ENCODE results near the gene PAX2.

Gene PAX2

DNA sequence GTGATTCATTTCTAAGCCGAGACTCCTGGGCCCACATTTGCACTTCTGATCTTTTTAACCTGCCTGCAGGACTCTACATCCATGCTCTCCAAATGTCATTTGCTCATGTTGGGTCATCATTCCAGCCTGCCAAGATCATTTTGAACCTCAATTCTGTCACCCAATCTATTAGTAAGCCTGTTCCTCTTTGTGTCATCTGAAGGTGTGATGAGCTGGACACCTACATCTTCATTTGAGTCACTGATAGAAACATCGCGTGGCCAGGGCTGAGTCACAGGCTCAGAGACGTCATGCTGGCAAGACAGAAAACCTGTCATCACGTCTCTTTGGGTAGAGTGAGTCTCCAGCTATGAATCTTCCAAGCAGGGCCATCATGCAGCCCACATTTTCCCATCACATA, 102.1 kb downstream of the PAX2 start:
- Histone ChIP-seq H3K4me1 (ENCODE audit: control insufficient read depth, insufficient read depth, low read length) (no peaks in the 10 kb centered on the region), H3K27me3 (replicated peaks; ENCODE audit: control insufficient read depth, insufficient read depth, low read length) (peaks cover 59% of the 10 kb centered on the region), H3K4me3 (ENCODE audit: low read length) (no peak overlapping the region), H3K9ac (ENCODE audit: low read length) (no peak overlapping the region), H3K9me3 (ENCODE audit: control insufficient read depth, low read length) (no peaks in the 10 kb centered on the region), H3K36me3 (ENCODE audit: control insufficient read depth, insufficient read depth, low read length, severe bottlenecking) (no peaks in the 10 kb centered on the region)
- DNase-seq (ENCODE audit: low read depth) = no peak

DNA sequence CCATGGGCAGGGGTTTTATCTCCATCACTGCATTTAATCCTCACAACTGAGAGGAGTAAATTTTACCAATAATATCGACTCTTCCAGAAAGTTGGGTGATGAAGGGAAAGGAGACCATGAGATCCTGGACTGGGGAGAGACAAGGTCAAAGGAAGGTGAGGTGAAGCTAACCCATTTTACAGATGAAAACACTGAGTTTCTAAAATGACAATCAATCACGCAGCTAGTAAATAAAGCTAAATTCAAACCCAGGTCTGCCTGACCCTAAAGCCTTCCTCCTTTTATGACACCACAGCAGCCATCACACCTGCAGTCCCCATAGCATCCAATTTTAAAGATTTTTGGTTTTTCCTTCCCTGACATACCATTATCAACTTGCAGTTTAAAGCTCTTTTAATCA, 103.4 kb downstream of the PAX2 start:
- DNase-seq (ENCODE audit: low read depth) = no peak
- Histone ChIP-seq H3K4me1 (ENCODE audit: control insufficient read depth, insufficient read depth, low read length) (no peaks in the 10 kb centered on the region), H3K4me3 (ENCODE audit: low read length) (no peak overlapping the region), H3K36me3 (ENCODE audit: control insufficient read depth, insufficient read depth, low read length, severe bottlenecking) (no peaks in the 10 kb centered on the region), H3K9ac (ENCODE audit: low read length) (no peak overlapping the region), H3K9me3 (ENCODE audit: control insufficient read depth, low read length) (no peaks in the 10 kb centered on the region), H3K27me3 (replicated peaks; ENCODE audit: control insufficient read depth, insufficient read depth, low read length) (peaks cover 60% of the 10 kb centered on the region)

DNA sequence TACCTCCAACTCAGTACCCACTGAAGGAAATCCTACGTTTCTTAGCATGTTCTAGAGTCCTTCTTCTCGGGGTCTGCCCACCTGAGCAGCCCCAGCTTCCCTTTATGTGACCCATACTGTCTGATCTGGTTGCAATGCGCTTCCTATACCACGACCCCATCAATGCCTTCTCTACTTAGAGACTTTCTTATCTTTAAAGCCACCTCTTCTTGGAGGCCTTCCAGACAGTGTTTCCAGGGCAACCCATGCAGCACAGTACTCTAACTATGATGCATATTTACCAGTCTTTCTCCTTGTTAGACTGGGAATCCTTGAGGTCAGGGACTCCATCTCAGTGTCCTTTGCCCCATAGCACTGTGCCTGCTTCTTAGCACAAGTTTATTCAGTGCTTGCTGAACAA, 112.9 kb downstream of the PAX2 start:
- H3K4me1 ChIP-seq (ENCODE audit: control insufficient read depth, insufficient read depth, low read length) = no peaks in the 10 kb centered on the region
- H3K9ac ChIP-seq (ENCODE audit: low read length) = no peak overlapping the region
- no peak for DNase-seq (ENCODE audit: low read depth)
- peaks cover 21% of the 10 kb centered on the region for H3K9me3 ChIP-seq (ENCODE audit: control insufficient read depth, low read length)
- no peak overlapping the region for H3K4me3 ChIP-seq (ENCODE audit: low read length)
- no peaks in the 10 kb centered on the region for H3K36me3 ChIP-seq (ENCODE audit: control insufficient read depth, insufficient read depth, low read length, severe bottlenecking)
- peaks cover 52% of the 10 kb centered on the region for H3K27me3 ChIP-seq (replicated peaks; ENCODE audit: control insufficient read depth, insufficient read depth, low read length)

DNA sequence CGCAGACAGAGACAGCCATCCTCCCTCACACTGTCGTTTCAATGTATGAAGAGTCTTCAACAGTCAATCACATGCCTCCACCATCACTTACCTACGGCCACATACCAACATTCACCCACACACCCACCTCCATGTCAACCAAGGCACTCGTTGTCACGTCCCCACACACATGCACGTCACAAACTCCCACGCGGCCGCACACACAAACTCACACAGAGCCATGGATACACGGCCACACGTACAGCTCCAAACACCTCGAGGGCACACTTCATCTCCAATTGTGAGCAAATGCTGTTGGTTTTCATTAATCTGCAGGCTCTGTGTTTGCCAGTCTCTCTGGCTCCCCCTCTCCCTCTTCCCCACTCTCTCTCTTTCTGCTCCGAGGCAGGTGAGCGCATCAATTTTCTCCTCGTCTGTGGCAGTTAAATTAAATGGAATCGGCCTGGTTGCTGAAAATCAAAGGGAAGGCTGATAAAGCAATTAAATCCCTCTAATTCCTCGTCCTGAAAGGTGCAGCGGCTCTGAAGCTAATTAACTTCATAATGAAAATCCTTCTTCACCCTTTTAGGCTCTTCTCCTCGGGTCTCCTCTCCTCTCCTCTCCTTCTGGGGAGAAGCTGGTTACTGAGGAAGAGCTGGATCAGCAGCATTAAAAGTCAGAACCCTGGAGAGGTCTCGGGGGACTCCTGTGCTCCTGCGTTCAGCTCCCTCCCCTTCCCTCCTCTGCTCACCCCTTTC, 113.5 kb downstream of the PAX2 start:
- no peaks in the 10 kb centered on the region for H3K36me3 ChIP-seq (ENCODE audit: control insufficient read depth, insufficient read depth, low read length, severe bottlenecking)
- peaks cover 21% of the 10 kb centered on the region for H3K9me3 ChIP-seq (ENCODE audit: control insufficient read depth, low read length)
- H3K27me3 ChIP-seq (replicated peaks; ENCODE audit: control insufficient read depth, insufficient read depth, low read length) = peaks cover 54% of the 10 kb centered on the region
- no peak overlapping the region for H3K4me3 ChIP-seq (ENCODE audit: low read length)
- H3K4me1 ChIP-seq (ENCODE audit: control insufficient read depth, insufficient read depth, low read length) = no peaks in the 10 kb centered on the region
- H3K9ac ChIP-seq (ENCODE audit: low read length) = no peak overlapping the region
- DNase-seq (ENCODE audit: low read depth) = no peak

DNA sequence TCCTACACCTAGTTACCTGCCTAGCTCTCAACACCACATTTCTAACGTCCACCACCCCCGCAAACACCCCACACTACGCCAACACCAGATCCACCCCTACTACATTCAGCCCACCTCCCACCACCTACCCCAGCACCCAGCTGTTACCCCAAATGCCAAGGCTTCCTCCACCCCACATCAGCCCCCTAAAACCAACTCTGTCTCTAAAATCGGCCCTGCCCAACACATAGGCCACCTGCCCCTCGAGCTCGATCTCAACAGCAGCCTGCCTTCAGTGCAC, 114.0 kb downstream of the PAX2 start:
- Histone ChIP-seq H3K9ac (ENCODE audit: low read length) (no peak overlapping the region), H3K27me3 (replicated peaks; ENCODE audit: control insufficient read depth, insufficient read depth, low read length) (peaks cover 58% of the 10 kb centered on the region), H3K4me3 (ENCODE audit: low read length) (no peak overlapping the region), H3K4me1 (ENCODE audit: control insufficient read depth, insufficient read depth, low read length) (no peaks in the 10 kb centered on the region), H3K36me3 (ENCODE audit: control insufficient read depth, insufficient read depth, low read length, severe bottlenecking) (no peaks in the 10 kb centered on the region), H3K9me3 (ENCODE audit: control insufficient read depth, low read length) (peaks cover 19% of the 10 kb centered on the region)
- no peak for DNase-seq (ENCODE audit: low read depth)

DNA sequence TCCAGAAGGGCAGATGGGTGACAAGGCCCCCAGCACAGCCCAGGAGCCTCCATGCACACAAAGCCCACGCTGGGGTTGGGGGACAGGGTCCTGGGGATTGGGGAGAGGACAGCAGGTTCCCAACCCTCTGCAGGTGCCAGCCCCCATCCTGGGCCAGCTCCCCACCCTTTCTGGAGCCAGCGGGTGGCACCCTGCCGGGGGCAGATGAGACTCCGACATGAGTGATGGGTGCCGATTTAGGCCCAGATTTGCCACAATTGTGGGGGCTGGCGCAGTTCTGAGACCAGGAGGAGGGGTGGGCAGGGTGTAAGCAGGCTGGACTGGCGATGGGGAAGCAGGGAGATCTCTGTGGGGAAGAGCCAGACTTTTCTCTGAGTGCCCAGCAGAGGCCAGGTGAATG, 118.1 kb downstream of the PAX2 start:
- no peak overlapping the region for H3K4me3 ChIP-seq (ENCODE audit: low read length)
- no peak for DNase-seq (ENCODE audit: low read depth)
- no peaks in the 10 kb centered on the region for H3K36me3 ChIP-seq (ENCODE audit: control insufficient read depth, insufficient read depth, low read length, severe bottlenecking)
- no peaks in the 10 kb centered on the region for H3K9me3 ChIP-seq (ENCODE audit: control insufficient read depth, low read length)
- no peaks in the 10 kb centered on the region for H3K4me1 ChIP-seq (ENCODE audit: control insufficient read depth, insufficient read depth, low read length)
- peaks cover 65% of the 10 kb centered on the region for H3K27me3 ChIP-seq (replicated peaks; ENCODE audit: control insufficient read depth, insufficient read depth, low read length)
- H3K9ac ChIP-seq (ENCODE audit: low read length) = no peak overlapping the region

DNA sequence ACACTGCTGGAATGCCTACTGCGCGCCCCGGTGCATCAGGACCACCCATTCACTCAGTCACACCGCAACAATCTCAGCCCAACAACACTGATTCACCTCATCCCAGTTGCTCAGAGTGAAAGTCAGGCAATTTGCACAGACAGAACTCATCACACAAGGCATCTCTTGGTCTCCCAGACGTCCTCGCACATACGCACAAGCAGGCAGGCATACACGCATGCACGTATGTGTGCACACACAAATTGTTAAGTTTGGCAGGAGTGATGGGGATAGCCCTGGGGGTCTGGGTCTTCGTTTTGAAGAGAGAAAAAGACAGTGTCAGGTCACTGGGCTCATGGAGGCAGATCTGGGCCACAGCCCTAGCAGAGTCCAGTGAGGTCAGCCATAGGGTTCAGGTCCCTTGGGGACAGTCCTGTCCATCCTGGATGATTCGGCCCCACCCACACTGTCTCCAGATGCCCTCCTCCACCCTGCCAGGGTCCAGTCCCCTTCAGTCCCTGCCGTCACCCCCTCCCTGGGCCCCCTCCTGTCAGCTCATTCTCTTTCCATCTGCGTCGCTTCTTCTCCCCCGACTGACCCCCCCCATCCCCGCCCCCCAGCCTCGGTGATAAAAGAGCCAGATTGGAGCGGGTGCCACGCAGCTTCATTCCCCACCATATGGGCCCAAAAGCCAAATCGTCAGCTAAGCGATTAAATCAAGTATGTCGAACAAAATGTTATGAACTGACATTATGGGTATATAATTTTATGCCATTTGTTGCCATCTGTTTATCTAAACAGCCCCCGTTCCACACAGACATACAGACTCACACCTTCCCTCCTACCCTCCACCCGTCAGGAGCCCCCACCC, 118.9 kb downstream of the PAX2 start:
- H3K36me3 ChIP-seq (ENCODE audit: control insufficient read depth, insufficient read depth, low read length, severe bottlenecking) = no peaks in the 10 kb centered on the region
- H3K27me3 ChIP-seq (replicated peaks; ENCODE audit: control insufficient read depth, insufficient read depth, low read length) = peaks cover 65% of the 10 kb centered on the region
- H3K9me3 ChIP-seq (ENCODE audit: control insufficient read depth, low read length) = no peaks in the 10 kb centered on the region
- no peak overlapping the region for H3K4me3 ChIP-seq (ENCODE audit: low read length)
- no peak for DNase-seq (ENCODE audit: low read depth)
- no peaks in the 10 kb centered on the region for H3K4me1 ChIP-seq (ENCODE audit: control insufficient read depth, insufficient read depth, low read length)
- no peak overlapping the region for H3K9ac ChIP-seq (ENCODE audit: low read length)

DNA sequence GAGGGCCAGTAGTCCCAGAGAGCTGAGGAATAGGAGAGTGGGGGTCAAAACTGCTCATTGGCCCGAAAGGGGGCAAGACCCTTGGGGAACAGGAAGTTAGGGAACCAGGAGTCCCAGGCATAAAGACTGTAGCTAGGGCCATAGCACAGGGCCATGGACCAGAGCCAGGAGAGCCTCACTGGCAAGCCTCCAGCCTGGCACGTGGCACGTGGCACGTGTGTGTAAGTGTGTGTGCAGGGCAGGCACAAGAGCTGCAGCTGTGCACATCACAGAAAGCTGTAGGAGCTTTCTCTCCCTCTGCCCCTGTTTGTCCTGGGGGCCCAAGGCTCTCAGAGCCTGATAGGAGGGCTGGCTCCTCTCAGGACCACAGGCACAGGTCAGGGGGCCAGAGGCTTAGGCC, 119.6 kb downstream of the PAX2 start:
- no peaks in the 10 kb centered on the region for H3K9me3 ChIP-seq (ENCODE audit: control insufficient read depth, low read length)
- no peaks in the 10 kb centered on the region for H3K36me3 ChIP-seq (ENCODE audit: control insufficient read depth, insufficient read depth, low read length, severe bottlenecking)
- H3K4me3 ChIP-seq (ENCODE audit: low read length) = no peak overlapping the region
- H3K4me1 ChIP-seq (ENCODE audit: control insufficient read depth, insufficient read depth, low read length) = no peaks in the 10 kb centered on the region
- no peak for DNase-seq (ENCODE audit: low read depth)
- H3K9ac ChIP-seq (ENCODE audit: low read length) = no peak overlapping the region
- peaks cover 70% of the 10 kb centered on the region for H3K27me3 ChIP-seq (replicated peaks; ENCODE audit: control insufficient read depth, insufficient read depth, low read length)

DNA sequence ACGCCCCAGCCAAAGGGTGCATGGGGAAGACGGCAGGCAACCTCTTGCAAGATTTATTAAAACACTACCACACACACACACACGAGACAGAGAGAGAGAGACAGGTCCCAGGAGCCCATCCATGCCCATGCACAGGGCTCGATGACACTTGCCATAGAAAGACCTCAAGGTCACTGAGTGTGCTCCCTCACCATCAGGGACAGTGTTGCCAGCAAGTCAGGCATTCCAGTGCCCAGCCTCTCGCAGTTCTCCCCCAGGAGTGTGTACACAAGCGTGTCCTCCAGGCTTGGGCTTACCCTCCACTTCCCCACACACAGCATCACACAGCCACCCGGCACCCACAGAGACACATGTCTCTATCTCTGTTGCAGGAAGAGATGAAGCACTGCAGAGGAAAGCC, 120.6 kb downstream of the PAX2 start:
- peaks cover 70% of the 10 kb centered on the region for H3K27me3 ChIP-seq (replicated peaks; ENCODE audit: control insufficient read depth, insufficient read depth, low read length)
- no peak for DNase-seq (ENCODE audit: low read depth)

DNA sequence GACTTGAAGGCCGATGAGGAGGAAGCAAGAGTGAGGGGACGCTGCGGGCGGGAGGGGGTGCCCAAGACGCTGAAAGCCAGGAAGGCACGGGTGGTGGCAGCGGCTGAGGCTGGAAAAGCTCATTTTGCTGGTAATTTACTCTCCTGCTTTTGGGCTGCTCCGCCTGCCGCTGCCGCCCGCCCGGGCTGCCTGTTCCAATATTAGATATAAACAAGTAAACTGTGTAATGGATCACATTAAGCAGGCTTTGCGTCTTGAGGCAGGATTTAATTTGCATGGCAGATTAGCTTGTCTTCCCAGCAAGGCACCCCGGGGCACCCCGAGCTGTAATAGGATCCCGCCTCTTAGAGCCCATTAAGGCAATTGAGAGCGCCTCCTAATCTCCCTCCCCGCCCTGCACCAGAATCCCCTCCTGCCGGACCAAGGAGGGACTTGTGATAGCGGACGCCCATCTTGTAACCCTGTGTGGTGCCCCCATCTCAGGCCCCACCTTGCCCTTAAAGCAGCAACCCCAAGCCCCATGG, 121.3 kb downstream of the PAX2 start:
- no peak overlapping the region for H3K4me3 ChIP-seq (ENCODE audit: low read length)
- DNase-seq (ENCODE audit: low read depth) = peak; percentile 4

More for the DNA sequence above, 120.6 kb downstream of the PAX2 start:
- H3K9me3 ChIP-seq (ENCODE audit: control insufficient read depth, low read length) = no peaks in the 10 kb centered on the region
- H3K4me1 ChIP-seq (ENCODE audit: control insufficient read depth, insufficient read depth, low read length) = no peaks in the 10 kb centered on the region
- H3K4me3 ChIP-seq (ENCODE audit: low read length) = no peak overlapping the region
- H3K9ac ChIP-seq (ENCODE audit: low read length) = no peak overlapping the region
- H3K36me3 ChIP-seq (ENCODE audit: control insufficient read depth, insufficient read depth, low read length, severe bottlenecking) = no peaks in the 10 kb centered on the region

DNA sequence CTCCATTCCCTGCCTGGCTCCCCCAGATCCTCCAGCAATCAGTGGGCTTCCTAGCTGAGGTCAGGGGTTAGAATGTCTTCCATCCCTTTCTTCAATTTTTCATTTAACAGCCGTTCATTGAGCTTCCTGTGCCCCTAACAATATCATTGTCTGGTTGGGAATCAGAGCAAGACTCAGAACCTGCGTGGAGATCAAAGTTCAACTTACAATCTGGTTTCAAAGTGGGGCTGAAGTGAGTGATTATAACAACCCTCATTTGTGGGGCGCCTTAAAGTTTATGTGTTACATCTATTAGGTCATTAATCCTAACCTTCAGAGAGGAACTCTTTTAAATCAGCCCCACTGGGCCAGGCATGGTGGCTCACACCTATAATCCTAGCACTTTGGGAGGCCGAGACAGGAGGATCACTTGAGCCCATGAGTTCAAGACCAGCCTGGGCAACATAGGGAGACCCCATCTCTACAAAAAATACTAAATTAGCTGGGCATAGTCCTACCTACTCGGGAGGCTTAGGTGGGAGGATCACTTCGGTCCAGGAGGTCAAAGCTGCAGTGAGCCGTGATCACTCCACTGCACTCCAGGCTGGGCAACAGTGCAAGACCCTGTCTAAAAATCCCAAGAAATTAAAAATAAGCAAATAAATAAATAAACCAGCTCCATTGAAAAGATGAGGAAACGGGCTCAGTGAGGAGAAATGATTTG, 122.0 kb downstream of the PAX2 start:
- no peak for DNase-seq (ENCODE audit: low read depth)
- H3K4me1 ChIP-seq (ENCODE audit: control insufficient read depth, insufficient read depth, low read length) = no peaks in the 10 kb centered on the region
- H3K27me3 ChIP-seq (replicated peaks; ENCODE audit: control insufficient read depth, insufficient read depth, low read length) = peaks cover 56% of the 10 kb centered on the region
- H3K4me3 ChIP-seq (ENCODE audit: low read length) = no peak overlapping the region
- H3K9ac ChIP-seq (ENCODE audit: low read length) = no peak overlapping the region
- no peaks in the 10 kb centered on the region for H3K9me3 ChIP-seq (ENCODE audit: control insufficient read depth, low read length)
- no peaks in the 10 kb centered on the region for H3K36me3 ChIP-seq (ENCODE audit: control insufficient read depth, insufficient read depth, low read length, severe bottlenecking)

More for the DNA sequence above, 121.3 kb downstream of the PAX2 start:
- peaks cover 64% of the 10 kb centered on the region for H3K27me3 ChIP-seq (replicated peaks; ENCODE audit: control insufficient read depth, insufficient read depth, low read length)
- no peak overlapping the region for H3K9ac ChIP-seq (ENCODE audit: low read length)
- H3K9me3 ChIP-seq (ENCODE audit: control insufficient read depth, low read length) = no peaks in the 10 kb centered on the region
- H3K36me3 ChIP-seq (ENCODE audit: control insufficient read depth, insufficient read depth, low read length, severe bottlenecking) = no peaks in the 10 kb centered on the region
- no peaks in the 10 kb centered on the region for H3K4me1 ChIP-seq (ENCODE audit: control insufficient read depth, insufficient read depth, low read length)

Measured in adipocyte (in vitro differentiated cells).